Measurements from ENCODE around the gene CDR2.

The CDR2 gene

GRCh38 chr16:22321340-22322001 is 52.9 kb downstream of the CDR2 start:
- FAIRE-seq (peak; percentile 97), DNase-seq (ENCODE audit: insufficient read length) (peak; percentile 63)
- TF ChIP-seq TAF1 (IDR thresholded peaks at IDR 0.05; ENCODE audit: borderline replicate concordance, low read depth, low read length) (no peak), POLR2A (IDR thresholded peaks at IDR 0.05; ENCODE audit: low read depth, low read length) (no peak), POLR2AphosphoS5 (IDR thresholded peaks at IDR 0.05; ENCODE audit: low read depth, low read length) (no peak)

- no peak for TF ChIP-seq TAF1 (IDR thresholded peaks at IDR 0.05; ENCODE audit: borderline replicate concordance, low read depth, low read length)
- TF ChIP-seq POLR2A (IDR thresholded peaks at IDR 0.05; ENCODE audit: low read depth, low read length) = no peak
- TF ChIP-seq POLR2AphosphoS5 (IDR thresholded peaks at IDR 0.05; ENCODE audit: low read depth, low read length) = no peak
- DNase-seq (ENCODE audit: insufficient read length) (no peak), FAIRE-seq (no peak)
Observed at GRCh38 chr16:22320572-22321339, 53.7 kb downstream of the CDR2 start.

- no peak for TF ChIP-seq POLR2AphosphoS5 (IDR thresholded peaks at IDR 0.05; ENCODE audit: low read depth, low read length)
- TF ChIP-seq POLR2A (IDR thresholded peaks at IDR 0.05; ENCODE audit: low read depth, low read length) = no peak
- TF ChIP-seq TAF1 (IDR thresholded peaks at IDR 0.05; ENCODE audit: borderline replicate concordance, low read depth, low read length) = no peak
- FAIRE-seq (no peak), DNase-seq (ENCODE audit: insufficient read length) (no peak)
Observed at GRCh38 chr16:22318690-22319358, 55.6 kb downstream of the CDR2 start.

- DNase-seq (ENCODE audit: insufficient read length) (no peak), FAIRE-seq (no peak)
- TF ChIP-seq POLR2AphosphoS5 (IDR thresholded peaks at IDR 0.05; ENCODE audit: low read depth, low read length) (no peak), TAF1 (IDR thresholded peaks at IDR 0.05; ENCODE audit: borderline replicate concordance, low read depth, low read length) (no peak), POLR2A (IDR thresholded peaks at IDR 0.05; ENCODE audit: low read depth, low read length) (no peak)
Observed at GRCh38 chr16:22317625-22318024, 56.8 kb downstream of the CDR2 start.

GRCh38 chr16:22317001-22317530 is 57.4 kb downstream of the CDR2 start:
- FAIRE-seq = no peak
- DNase-seq (ENCODE audit: insufficient read length) = no peak
- no peak for TF ChIP-seq TAF1 (IDR thresholded peaks at IDR 0.05; ENCODE audit: borderline replicate concordance, low read depth, low read length)
- no peak for TF ChIP-seq POLR2A (IDR thresholded peaks at IDR 0.05; ENCODE audit: low read depth, low read length)
- no peak for TF ChIP-seq POLR2AphosphoS5 (IDR thresholded peaks at IDR 0.05; ENCODE audit: low read depth, low read length)

- DNase-seq (ENCODE audit: insufficient read length) (no peak), FAIRE-seq (no peak)
- no peak for TF ChIP-seq POLR2A (IDR thresholded peaks at IDR 0.05; ENCODE audit: low read depth, low read length)
- TF ChIP-seq TAF1 (IDR thresholded peaks at IDR 0.05; ENCODE audit: borderline replicate concordance, low read depth, low read length) = no peak
- no peak for TF ChIP-seq POLR2AphosphoS5 (IDR thresholded peaks at IDR 0.05; ENCODE audit: low read depth, low read length)
Observed at GRCh38 chr16:22316411-22316811, 58.0 kb downstream of the CDR2 start.

GRCh38 chr16:22315979-22316378 is 58.4 kb downstream of the CDR2 start:
- DNase-seq (ENCODE audit: insufficient read length) (no peak), FAIRE-seq (no peak)
- TF ChIP-seq POLR2A (IDR thresholded peaks at IDR 0.05; ENCODE audit: low read depth, low read length) = no peak
- TF ChIP-seq TAF1 (IDR thresholded peaks at IDR 0.05; ENCODE audit: borderline replicate concordance, low read depth, low read length) = no peak
- TF ChIP-seq POLR2AphosphoS5 (IDR thresholded peaks at IDR 0.05; ENCODE audit: low read depth, low read length) = no peak

GRCh38 chr16:22314661-22315626 is 59.5 kb downstream of the CDR2 start:
- FAIRE-seq (no peak), DNase-seq (ENCODE audit: insufficient read length) (no peak)
- TF ChIP-seq POLR2AphosphoS5 (IDR thresholded peaks at IDR 0.05; ENCODE audit: low read depth, low read length) (no peak), TAF1 (IDR thresholded peaks at IDR 0.05; ENCODE audit: borderline replicate concordance, low read depth, low read length) (no peak), POLR2A (IDR thresholded peaks at IDR 0.05; ENCODE audit: low read depth, low read length) (no peak)

- FAIRE-seq = no peak
- no peak for TF ChIP-seq TAF1 (IDR thresholded peaks at IDR 0.05; ENCODE audit: borderline replicate concordance, low read depth, low read length)
- no peak for TF ChIP-seq POLR2A (IDR thresholded peaks at IDR 0.05; ENCODE audit: low read depth, low read length)
- no peak for TF ChIP-seq POLR2AphosphoS5 (IDR thresholded peaks at IDR 0.05; ENCODE audit: low read depth, low read length)
Observed at GRCh38 chr16:22313876-22314470, 60.4 kb downstream of the CDR2 start.

More at GRCh38 chr16:22313876-22314470, 60.4 kb downstream of the CDR2 start:
- DNase-seq (ENCODE audit: insufficient read length) = no peak

Data from GM12892 (cell line).